Fibroblast of lung (primary cell): ENCODE results near the gene TUBGCP2.

ENCODE experiments used
- CTCF ChIP-seq, 2 donors: IDR thresholded peaks in 1 of 2; conservative IDR thresholded peaks in 1 of 2; 1 replicate in 1 of 2; 2 replicates in 1 of 2; pipeline ENCODE4 v1.5.1; 2011 to 2012; ENCODE audit warnings: low read length in 2 of 2, control low read depth in 1 of 2, inconsistent platforms in 1 of 2, low read depth in 1 of 2, mild to moderate bottlenecking in 1 of 2
- EZH2 ChIP-seq: IDR thresholded peaks from 2 replicates; pipeline ENCODE4 v1.5.1; 2012; ENCODE audit warnings: low read length, control low read depth, mild to moderate bottlenecking; ENCODE audit errors: missing control alignments

GRCh38 chr10:133336577-133337369 lies 28.1 kb upstream of the TUBGCP2 start, which contains the start of gene CALY:
- no peak for TF ChIP-seq CTCF (conservative IDR thresholded peaks at IDR 0.05 in 1 of 2, IDR thresholded peaks at IDR 0.05 in 1 of 2; ENCODE audit: low read depth in 1 of 2, low read length in 2 of 2)
- peak; percentile 88 for TF ChIP-seq EZH2
